ENCODE results near the gene TXK. TPM values are rescaled to one million over a fixed set of nuclear protein-coding genes. Genes with fewer than 3 reads are reported as not detected.

Gene TXK
- total RNA-seq, 1 donor from 2014 or later = 0.36 TPM

DNA sequence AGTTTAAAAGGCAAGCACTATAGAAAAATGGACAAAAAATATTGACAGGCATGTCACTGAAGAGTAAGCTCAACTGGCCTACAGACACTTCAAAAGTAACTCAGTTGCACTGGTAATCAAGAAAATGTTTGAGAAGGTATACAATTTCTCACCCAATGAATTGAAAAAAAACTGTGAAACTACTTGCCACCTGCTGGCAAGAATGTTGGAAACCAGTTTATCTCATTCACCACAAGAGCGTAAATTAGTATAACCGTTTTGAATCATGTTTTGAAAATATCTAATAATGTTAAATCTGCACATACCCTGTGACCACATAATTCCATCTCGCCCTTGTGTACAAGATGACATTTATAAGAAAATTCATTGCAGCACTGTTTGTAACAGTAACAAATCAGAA lies 31.7 kb downstream of the TXK start:
- H3K9me3 Mint-ChIP-seq (ENCODE audit: unreplicated experiment) = no peaks in the 10 kb centered on the region
- TF ChIP-seq, protein P1, sequence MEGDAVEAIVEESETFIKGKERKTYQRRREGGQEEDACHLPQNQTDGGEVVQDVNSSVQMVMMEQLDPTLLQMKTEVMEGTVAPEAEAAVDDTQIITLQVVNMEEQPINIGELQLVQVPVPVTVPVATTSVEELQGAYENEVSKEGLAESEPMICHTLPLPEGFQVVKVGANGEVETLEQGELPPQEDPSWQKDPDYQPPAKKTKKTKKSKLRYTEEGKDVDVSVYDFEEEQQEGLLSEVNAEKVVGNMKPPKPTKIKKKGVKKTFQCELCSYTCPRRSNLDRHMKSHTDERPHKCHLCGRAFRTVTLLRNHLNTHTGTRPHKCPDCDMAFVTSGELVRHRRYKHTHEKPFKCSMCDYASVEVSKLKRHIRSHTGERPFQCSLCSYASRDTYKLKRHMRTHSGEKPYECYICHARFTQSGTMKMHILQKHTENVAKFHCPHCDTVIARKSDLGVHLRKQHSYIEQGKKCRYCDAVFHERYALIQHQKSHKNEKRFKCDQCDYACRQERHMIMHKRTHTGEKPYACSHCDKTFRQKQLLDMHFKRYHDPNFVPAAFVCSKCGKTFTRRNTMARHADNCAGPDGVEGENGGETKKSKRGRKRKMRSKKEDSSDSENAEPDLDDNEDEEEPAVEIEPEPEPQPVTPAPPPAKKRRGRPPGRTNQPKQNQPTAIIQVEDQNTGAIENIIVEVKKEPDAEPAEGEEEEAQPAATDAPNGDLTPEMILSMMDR (IDR thresholded peaks at IDR 0.05; ENCODE audit: unreplicated experiment) = peak; percentile 61
- no peak overlapping the region for H3K4me3 Mint-ChIP-seq (ENCODE audit: unreplicated experiment)
- H3K4me1 Mint-ChIP-seq (ENCODE audit: unreplicated experiment) = no peaks in the 10 kb centered on the region
- H3K27me3 Mint-ChIP-seq (ENCODE audit: unreplicated experiment) = no peaks in the 10 kb centered on the region
- no peak for DNase-seq (ENCODE audit: low spot score)
- H3K36me3 Mint-ChIP-seq (ENCODE audit: low read depth, unreplicated experiment) = no peaks in the 10 kb centered on the region
- H3K27ac Mint-ChIP-seq (ENCODE audit: unreplicated experiment) = no peak overlapping the region

DNA sequence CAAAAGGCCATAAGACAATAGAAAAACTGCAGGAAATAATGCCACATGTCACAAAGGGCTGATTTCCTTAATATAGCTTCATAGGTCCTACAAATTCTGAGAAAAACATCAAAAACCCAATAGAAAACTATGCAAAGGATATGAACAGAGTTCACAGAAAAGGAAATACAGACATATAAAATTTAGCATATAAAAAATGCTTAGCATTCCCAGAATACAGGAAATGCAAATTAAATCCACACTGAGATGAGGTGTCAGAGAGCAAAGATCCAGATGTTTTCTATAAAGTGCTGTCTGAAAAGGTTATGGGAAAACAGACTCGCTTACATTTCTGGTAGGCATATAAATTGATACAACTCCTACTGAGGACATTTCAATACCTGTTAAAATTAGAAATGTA lies 33.8 kb downstream of the TXK start:
- Mint-ChIP-seq H3K27me3 (ENCODE audit: unreplicated experiment) (no peaks in the 10 kb centered on the region), H3K27ac (ENCODE audit: unreplicated experiment) (no peak overlapping the region), H3K4me1 (ENCODE audit: unreplicated experiment) (no peaks in the 10 kb centered on the region), H3K4me3 (ENCODE audit: unreplicated experiment) (no peak overlapping the region), H3K36me3 (ENCODE audit: low read depth, unreplicated experiment) (no peaks in the 10 kb centered on the region), H3K9me3 (ENCODE audit: unreplicated experiment) (no peaks in the 10 kb centered on the region)
- TF ChIP-seq, protein P1 (IDR thresholded peaks at IDR 0.05; ENCODE audit: unreplicated experiment) = no peak
- no peak for DNase-seq (ENCODE audit: low spot score)

DNA sequence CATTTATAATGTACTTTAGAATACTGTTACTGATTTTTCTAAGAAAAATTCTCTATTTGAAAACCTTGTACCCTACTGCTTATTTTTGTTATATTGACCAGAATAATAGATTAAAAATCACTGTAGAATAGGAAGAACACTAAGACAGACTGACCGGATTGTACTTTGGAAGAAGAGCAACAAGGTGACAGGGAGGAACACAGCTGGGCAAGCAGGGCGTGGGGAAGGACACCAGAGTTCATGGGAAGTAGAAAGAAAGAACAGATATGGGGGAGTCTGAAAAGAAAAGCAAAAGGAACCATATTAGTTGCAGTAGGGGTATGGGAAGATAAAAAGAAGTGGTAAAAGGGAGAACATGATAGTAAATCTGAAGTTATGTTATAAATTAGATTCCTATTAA lies 38.6 kb downstream of the TXK start:
- DNase-seq (ENCODE audit: low spot score) = no peak
- Mint-ChIP-seq H3K36me3 (ENCODE audit: low read depth, unreplicated experiment) (no peaks in the 10 kb centered on the region), H3K27ac (ENCODE audit: unreplicated experiment) (no peak overlapping the region), H3K4me1 (ENCODE audit: unreplicated experiment) (no peaks in the 10 kb centered on the region), H3K9me3 (ENCODE audit: unreplicated experiment) (no peaks in the 10 kb centered on the region), H3K4me3 (ENCODE audit: unreplicated experiment) (no peak overlapping the region), H3K27me3 (ENCODE audit: unreplicated experiment) (no peaks in the 10 kb centered on the region)
- TF ChIP-seq, protein P1 (IDR thresholded peaks at IDR 0.05; ENCODE audit: unreplicated experiment) = no peak

DNA sequence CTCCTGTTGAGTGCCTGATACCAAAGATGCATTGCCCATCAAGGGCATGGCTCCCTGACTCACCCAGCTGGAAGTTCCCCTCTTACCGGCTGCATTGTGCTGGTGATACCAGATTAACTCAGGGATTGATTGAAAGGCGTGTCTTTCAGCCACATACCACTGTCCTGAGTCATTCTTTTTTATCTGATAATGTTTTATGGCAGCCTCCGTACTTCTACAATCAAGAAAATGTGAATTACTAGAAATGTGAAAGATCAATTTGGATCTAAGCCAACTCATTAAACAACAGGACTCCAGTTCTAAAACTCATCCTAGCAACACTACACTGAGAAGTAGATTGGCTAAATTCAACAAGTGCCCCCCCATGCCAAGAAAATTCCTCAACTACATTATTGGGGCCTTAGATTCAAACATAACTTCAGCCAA lies 40.0 kb downstream of the TXK start:
- H3K4me1 Mint-ChIP-seq (ENCODE audit: unreplicated experiment) = no peaks in the 10 kb centered on the region
- H3K27ac Mint-ChIP-seq (ENCODE audit: unreplicated experiment) = no peak overlapping the region
- TF ChIP-seq, protein P1 (IDR thresholded peaks at IDR 0.05; ENCODE audit: unreplicated experiment) = no peak
- no peaks in the 10 kb centered on the region for H3K36me3 Mint-ChIP-seq (ENCODE audit: low read depth, unreplicated experiment)
- no peaks in the 10 kb centered on the region for H3K27me3 Mint-ChIP-seq (ENCODE audit: unreplicated experiment)
- DNase-seq (ENCODE audit: low spot score) = no peak
- H3K4me3 Mint-ChIP-seq (ENCODE audit: unreplicated experiment) = no peak overlapping the region
- no peaks in the 10 kb centered on the region for H3K9me3 Mint-ChIP-seq (ENCODE audit: unreplicated experiment)

DNA sequence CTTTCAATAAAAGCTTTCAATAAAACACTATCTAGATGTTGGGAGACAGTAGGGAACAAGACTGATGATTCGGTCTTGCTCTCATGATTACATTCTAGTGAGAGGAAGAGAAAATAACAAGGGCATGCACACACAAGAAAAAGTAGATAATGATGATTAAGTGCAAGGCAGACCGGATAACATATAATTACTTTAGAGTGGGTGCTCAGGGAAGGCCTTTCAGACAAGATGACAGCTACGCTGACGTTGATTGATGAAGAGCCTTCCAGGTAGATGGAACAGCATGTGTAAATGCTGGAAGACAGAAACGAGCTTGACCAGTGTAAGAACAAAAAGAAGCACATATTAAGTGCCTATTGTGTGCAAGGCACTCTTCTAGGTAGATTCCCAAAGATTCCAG lies 43.4 kb downstream of the TXK start:
- no peak for DNase-seq (ENCODE audit: low spot score)
- Mint-ChIP-seq H3K9me3 (ENCODE audit: unreplicated experiment) (no peaks in the 10 kb centered on the region), H3K36me3 (ENCODE audit: low read depth, unreplicated experiment) (no peaks in the 10 kb centered on the region), H3K4me1 (ENCODE audit: unreplicated experiment) (no peaks in the 10 kb centered on the region), H3K4me3 (ENCODE audit: unreplicated experiment) (no peak overlapping the region), H3K27ac (ENCODE audit: unreplicated experiment) (no peak overlapping the region), H3K27me3 (ENCODE audit: unreplicated experiment) (no peaks in the 10 kb centered on the region)
- TF ChIP-seq, protein P1 (IDR thresholded peaks at IDR 0.05; ENCODE audit: unreplicated experiment) = no peak
